Naive B cell (primary cell): Measurements from ENCODE around the gene CHIT1. TPM values are rescaled to one million over a fixed set of nuclear protein-coding genes. Genes with fewer than 3 reads are reported as not detected.
"Not testable (repeated sequence)": the region's sequence is repeated elsewhere in the genome, so short reads cannot be mapped to it uniquely, and the experiment has no call there.

Experiments
- ATAC-seq, 2 donors: fragments of 150-1000 bp; cut with Tn5 transposase; 2 replicates each; pipeline ENCODE4 v1.10.0; 2021; ENCODE audit warnings: low read depth in 2 of 2, mild to moderate bottlenecking in 2 of 2, moderate library complexity in 2 of 2
- DNase-seq: peaks from one replicate; pipeline ENCODE4 v3.0.0; 2022
- H3K27ac Mint-ChIP-seq, 6 donors: one replicate each; pipeline ENCODE4 v1.8.0; 2020 to 2022; ENCODE audit warnings: mild to moderate bottlenecking in 6 of 6, mixed read lengths in 6 of 6, moderate library complexity in 5 of 6, inconsistent platforms in 2 of 6
- H3K27me3 Mint-ChIP-seq, 3 donors: one replicate each; pipeline ENCODE4 v1.8.0; 2021 to 2022; ENCODE audit warnings: mixed read lengths in 3 of 3, mild to moderate bottlenecking in 1 of 3
- H3K36me3 Mint-ChIP-seq, 2 donors: one replicate each; pipeline ENCODE4 v1.8.0; 2020 to 2022; ENCODE audit warnings: mixed read lengths in 2 of 2, inconsistent platforms in 1 of 2, mild to moderate bottlenecking in 1 of 2
- H3K4me1 Mint-ChIP-seq, 3 donors: one replicate each; pipeline ENCODE4 v1.8.0; 2020 to 2022; ENCODE audit warnings: mixed read lengths in 3 of 3, inconsistent platforms in 1 of 3, mild to moderate bottlenecking in 1 of 3, moderate library complexity in 1 of 3
- H3K4me3 Mint-ChIP-seq, 8 donors: one replicate each; pipeline ENCODE4 v1.8.0; 2020 to 2022; ENCODE audit warnings: mild to moderate bottlenecking in 8 of 8, mixed read lengths in 8 of 8, moderate library complexity in 8 of 8, inconsistent platforms in 2 of 8
- H3K9me3 Mint-ChIP-seq, 7 donors: one replicate each; pipeline ENCODE4 v1.8.0; 2020 to 2022; ENCODE audit warnings: mixed read lengths in 7 of 7, mild to moderate bottlenecking in 5 of 7, inconsistent platforms in 2 of 7, moderate library complexity in 1 of 7
- polyA plus RNA-seq, 6 donors: library from polyadenylated mRNA; unstranded; fragments of 300-500 nt; fragmentation: Illumina TruSeq; gene quantifications; one replicate each; pipeline ENCODE4 v1.2.3, GENCODE V29; 2021; ENCODE audit warnings: low read depth in 6 of 6

Gene CHIT1
- polyA plus RNA-seq, 6 donors from 2014 or later, result 0.43 to 1.1 (median 0.59) TPM; not detected in 2

DNA sequence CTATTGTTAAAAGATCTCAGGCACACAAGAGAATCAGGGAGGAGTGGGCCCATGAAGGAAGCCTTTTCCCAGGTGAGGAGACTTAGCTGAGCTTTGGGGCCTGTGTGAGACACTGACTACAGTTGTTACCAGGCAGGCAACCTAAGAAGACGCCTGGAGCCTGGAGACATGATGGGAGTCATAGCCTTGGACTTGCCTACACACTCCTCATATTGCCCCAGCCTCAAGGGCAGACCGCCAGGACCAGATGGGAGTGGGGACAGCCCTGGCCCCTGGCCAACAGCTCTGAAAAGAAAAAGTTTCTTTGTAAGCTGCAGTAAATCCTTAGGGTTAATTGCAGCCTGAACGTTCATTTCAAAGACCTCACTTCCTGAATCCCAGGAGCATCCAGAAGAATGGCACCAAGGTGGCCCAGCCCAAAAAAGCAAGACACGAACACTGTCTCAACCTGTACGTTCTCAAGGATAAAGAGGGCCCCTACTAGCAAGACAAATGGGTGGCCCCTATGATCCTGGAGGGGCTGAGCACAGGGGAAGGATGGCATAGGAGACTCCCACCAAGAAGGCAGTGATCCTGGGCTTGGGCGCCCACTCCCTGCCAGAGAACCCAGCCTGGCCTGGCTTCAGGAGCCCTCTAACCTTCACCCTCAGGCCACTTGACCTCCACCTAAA is 42.6 kb upstream of the CHIT1 start:
- Mint-ChIP-seq H3K27ac (peak overlapping the region in 4 of 6 donors; percentile 56 to 89 (median 85)), H3K36me3 (no peaks in the 10 kb centered on the region)

DNA sequence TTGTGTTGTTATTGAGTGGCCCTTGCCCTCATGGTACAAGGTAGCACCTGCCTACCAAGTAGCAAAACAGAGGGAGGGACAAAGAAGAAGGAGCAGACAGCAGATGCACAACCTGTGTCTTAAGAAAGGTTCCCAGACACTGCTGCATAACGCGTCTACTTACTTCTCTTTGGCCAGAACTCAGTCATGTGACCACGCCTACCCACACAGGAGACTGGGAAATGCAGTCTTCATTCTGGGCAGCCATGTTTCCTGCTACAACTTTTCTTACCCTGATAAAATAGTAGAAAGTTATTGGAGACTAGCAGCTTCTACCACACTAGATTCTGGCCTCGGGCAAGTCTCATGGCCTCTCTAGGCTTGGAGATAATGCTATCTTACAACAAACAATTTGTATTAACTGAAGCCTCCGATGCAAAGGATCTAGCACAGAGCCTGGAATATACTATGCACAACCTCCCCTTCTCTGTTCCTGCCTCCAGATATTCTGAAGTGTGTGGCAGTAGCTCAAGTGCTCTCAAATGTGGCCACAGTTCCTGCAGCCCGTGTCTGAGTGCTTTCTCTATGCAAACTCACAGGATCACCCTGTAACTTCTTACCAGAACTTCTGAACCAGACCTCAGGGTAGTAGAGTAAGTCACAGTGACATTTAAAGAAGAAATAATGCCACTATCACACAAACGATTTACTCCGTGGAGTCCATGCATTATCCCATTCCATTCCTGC is 41.7 kb upstream of the CHIT1 start:
- peaks cover 43 to 75% (median 63%) of the 10 kb centered on the region in 3 donors for H3K4me1 Mint-ChIP-seq
- no peaks in the 10 kb centered on the region for H3K27me3 Mint-ChIP-seq
- H3K4me3 Mint-ChIP-seq, result peak overlapping the region in 2 of 8 donors; percentile 52 to 56
- peak overlapping the region in 4 of 6 donors; percentile 83 to 89 (median 86) for H3K27ac Mint-ChIP-seq
- H3K36me3 Mint-ChIP-seq, result no peaks in the 10 kb centered on the region
- peak; percentile 48 to 53 for ATAC-seq
- peak; percentile 74 for DNase-seq
- no peaks in the 10 kb centered on the region for H3K9me3 Mint-ChIP-seq

More for the DNA sequence above, 42.6 kb upstream of the CHIT1 start:
- DNase-seq (no peak), ATAC-seq (no peak)
- peak overlapping the region in 1 of 8 donors; percentile 44 for H3K4me3 Mint-ChIP-seq
- H3K27me3 Mint-ChIP-seq, result no peaks in the 10 kb centered on the region
- H3K9me3 Mint-ChIP-seq, result no peaks in the 10 kb centered on the region
- peaks cover 45 to 83% (median 66%) of the 10 kb centered on the region in 3 donors for H3K4me1 Mint-ChIP-seq

DNA sequence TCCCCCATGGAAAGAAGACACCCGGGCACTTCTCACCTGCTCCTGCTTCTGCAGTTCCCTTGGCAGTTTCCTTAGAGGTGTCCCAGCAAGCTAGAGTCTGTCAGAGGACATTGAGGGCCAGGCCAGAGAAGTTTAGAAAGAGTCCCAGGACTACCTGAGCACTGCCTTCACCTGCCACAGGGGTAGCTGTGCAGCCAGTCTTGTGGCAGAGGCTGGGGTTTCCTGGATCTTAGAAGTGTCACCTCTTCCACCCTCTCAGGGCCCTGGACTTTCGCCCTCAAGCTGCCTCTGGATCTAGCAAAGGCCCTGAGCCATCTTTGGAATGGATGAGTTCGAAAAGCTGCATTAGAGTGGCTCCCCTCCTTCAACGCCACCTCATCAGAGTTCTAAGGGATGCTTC is 41.0 kb upstream of the CHIT1 start:
- Mint-ChIP-seq H3K4me1 (peaks cover 48 to 76% (median 64%) of the 10 kb centered on the region in 3 donors), H3K27ac (peak overlapping the region in 1 of 6 donors; percentile 89), H3K9me3 (no peaks in the 10 kb centered on the region), H3K27me3 (no peaks in the 10 kb centered on the region), H3K4me3 (peak overlapping the region in 1 of 8 donors; percentile 20), H3K36me3 (no peaks in the 10 kb centered on the region)
- no peak for DNase-seq
- no peak for ATAC-seq

DNA sequence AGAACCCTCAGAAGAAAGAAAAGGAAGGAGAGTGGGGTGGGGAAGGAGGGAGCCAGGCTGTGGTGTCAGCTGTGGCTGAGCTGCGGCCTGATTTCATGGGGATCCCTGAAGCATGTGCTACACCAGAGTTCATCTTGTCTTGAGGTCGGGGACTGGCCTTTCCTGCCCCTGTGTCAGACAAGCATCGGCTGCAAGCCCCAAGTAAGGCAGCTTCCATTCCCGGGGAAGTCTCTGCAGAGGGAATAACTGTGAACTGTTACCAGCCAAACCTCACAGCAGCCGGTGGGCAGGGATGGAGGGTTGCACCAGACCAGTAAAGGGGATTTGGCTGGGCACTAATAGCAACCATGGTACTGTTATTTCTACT is 40.2 kb upstream of the CHIT1 start:
- H3K27me3 Mint-ChIP-seq, result no peaks in the 10 kb centered on the region
- no peak overlapping the region for H3K27ac Mint-ChIP-seq

DNA sequence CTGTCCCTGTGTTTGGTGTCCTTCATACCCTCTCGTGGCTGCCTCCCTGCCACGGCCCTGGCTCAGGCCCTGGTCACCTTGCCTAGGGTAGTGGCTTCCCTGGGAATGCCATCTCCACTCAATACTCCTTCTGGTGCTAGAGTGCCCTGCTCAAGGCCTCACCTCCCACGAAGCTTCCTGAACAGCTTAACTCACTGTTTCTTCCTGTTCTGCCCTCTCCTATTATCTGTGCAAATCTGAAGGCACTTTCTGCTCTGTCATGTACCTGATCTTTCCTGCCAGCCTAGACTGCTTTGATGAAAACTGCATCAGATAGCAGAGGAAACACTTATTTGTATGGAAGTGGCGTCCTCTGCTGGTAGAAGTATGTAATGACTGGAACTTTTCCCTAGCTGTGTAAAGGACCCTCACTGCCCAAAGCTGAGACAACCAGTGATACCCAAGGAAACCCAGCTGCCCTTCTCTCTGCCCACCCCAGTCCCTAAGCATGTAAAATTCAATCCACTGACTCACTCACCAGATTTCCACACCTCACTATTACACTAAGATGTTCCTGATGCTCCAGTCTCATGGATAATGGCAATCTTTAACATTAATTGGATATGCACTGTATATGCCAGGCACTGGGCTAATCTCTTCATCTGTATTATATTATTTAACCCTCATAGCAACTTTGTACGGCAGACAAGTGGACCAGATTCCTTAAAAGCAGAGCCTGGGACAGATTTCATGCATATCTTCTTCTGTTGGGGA is 39.6 kb upstream of the CHIT1 start:
- H3K9me3 Mint-ChIP-seq, result no peaks in the 10 kb centered on the region
- H3K27me3 Mint-ChIP-seq, result no peaks in the 10 kb centered on the region
- peak; percentile 66 for DNase-seq
- no peak overlapping the region for H3K27ac Mint-ChIP-seq
- H3K4me1 Mint-ChIP-seq, result peaks cover 36 to 64% (median 54%) of the 10 kb centered on the region in 3 donors
- ATAC-seq, result peak in 1 of 2 donors; percentile 7
- H3K4me3 Mint-ChIP-seq, result no peak overlapping the region
- H3K36me3 Mint-ChIP-seq, result no peaks in the 10 kb centered on the region

More for the DNA sequence above, 40.2 kb upstream of the CHIT1 start:
- H3K4me3 Mint-ChIP-seq, result no peak overlapping the region
- H3K9me3 Mint-ChIP-seq, result no peaks in the 10 kb centered on the region
- H3K36me3 Mint-ChIP-seq, result no peaks in the 10 kb centered on the region
- no peak for ATAC-seq
- DNase-seq, result no peak
- H3K4me1 Mint-ChIP-seq, result peaks cover 40 to 70% (median 60%) of the 10 kb centered on the region in 3 donors

DNA sequence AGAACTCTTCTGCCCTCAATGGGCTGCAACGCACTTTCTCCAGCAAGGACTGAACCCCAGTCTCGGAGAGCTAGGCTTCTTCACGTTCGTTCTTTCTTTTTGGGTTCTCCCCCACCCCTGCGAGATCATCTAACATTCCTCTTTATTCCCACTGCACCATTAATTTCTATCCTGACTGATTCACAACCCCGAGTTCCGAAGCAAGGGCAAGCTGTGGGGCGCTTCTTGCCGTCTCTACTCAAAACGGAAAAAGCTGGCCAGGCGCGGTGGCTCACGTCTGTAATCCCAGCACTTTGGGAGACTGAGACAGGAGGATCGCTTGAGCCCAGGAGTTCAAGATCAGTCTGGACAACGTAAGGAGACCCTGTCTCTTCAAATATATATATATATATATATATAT is 38.4 kb upstream of the CHIT1 start:
- H3K4me3 Mint-ChIP-seq, result peak overlapping the region; percentile 85 to 95 (median 91)
- peaks cover 29 to 53% (median 42%) of the 10 kb centered on the region in 3 donors for H3K4me1 Mint-ChIP-seq
- no peaks in the 10 kb centered on the region for H3K9me3 Mint-ChIP-seq
- ATAC-seq (no peak), DNase-seq (no peak)
- peak overlapping the region; percentile 61 to 91 (median 80) for H3K27ac Mint-ChIP-seq
- H3K36me3 Mint-ChIP-seq, result no peaks in the 10 kb centered on the region
- no peaks in the 10 kb centered on the region for H3K27me3 Mint-ChIP-seq

DNA sequence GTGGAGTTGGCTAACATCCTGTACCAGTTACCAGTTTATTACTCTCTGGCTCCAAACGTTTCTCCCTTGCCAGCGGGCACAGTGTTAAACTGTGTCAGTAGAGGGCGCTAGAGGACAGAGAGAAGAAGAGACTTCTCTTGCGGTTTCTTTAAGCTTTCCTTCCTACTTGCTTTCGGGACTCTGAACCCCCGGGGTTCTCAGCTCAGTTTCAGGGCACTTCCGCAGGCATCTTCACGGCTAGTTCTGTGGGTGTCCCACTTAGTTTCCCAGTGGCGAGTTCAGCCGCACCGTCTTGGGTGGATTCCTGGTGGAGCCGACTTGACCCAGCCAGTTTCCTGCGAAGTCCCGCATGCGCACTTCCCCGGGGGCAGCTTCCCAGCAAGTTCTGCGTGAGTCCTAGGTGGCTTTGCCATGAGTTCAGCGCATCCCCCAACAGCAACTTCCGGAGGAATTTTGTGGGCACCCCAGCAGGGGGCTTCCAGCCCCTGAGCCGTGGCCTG is 37.9 kb upstream of the CHIT1 start:
- H3K27me3 Mint-ChIP-seq, result no peaks in the 10 kb centered on the region
- H3K9me3 Mint-ChIP-seq, result no peaks in the 10 kb centered on the region
- peak; percentile 84 for DNase-seq

DNA sequence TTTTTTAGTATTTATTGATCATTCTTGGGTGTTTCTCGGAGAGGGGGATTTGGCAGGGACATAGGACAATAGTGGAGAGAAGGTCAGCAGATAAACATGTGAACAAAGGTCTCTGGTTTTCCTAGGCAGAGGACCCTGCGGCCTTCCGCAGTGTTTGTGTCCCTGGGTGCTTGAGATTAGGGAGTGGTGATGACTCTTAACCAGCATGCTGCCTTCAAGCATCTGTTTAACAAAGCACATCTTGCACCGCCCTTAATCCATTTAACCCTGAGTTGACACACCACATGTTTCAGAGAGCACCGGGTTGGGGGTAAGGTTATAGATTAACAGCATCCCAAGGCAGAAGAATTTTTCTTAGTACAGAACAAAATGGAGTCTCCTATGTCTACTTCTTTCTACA is 36.7 kb upstream of the CHIT1 start:
- H3K4me1 Mint-ChIP-seq, result peaks cover 21 to 37% (median 34%) of the 10 kb centered on the region in 3 donors
- not testable (repeated sequence) for H3K9me3 Mint-ChIP-seq, DNase-seq, H3K36me3 Mint-ChIP-seq, ATAC-seq
- H3K4me3 Mint-ChIP-seq, result peak overlapping the region in 4 of 8 donors; percentile 19 to 69 (median 37)
- H3K27me3 Mint-ChIP-seq, result peaks cover 0 to 10% (median 0%) of the 10 kb centered on the region in 3 donors
- H3K27ac Mint-ChIP-seq, result peak overlapping the region in 1 of 6 donors; percentile 87

More for the DNA sequence above, 37.9 kb upstream of the CHIT1 start:
- H3K27ac Mint-ChIP-seq, result peak overlapping the region; percentile 61 to 92 (median 74)
- no peaks in the 10 kb centered on the region for H3K36me3 Mint-ChIP-seq
- peak; percentile 63 to 69 for ATAC-seq
- H3K4me1 Mint-ChIP-seq, result peaks cover 29 to 48% (median 39%) of the 10 kb centered on the region in 3 donors
- peak overlapping the region; percentile 85 to 95 (median 91) for H3K4me3 Mint-ChIP-seq

DNA sequence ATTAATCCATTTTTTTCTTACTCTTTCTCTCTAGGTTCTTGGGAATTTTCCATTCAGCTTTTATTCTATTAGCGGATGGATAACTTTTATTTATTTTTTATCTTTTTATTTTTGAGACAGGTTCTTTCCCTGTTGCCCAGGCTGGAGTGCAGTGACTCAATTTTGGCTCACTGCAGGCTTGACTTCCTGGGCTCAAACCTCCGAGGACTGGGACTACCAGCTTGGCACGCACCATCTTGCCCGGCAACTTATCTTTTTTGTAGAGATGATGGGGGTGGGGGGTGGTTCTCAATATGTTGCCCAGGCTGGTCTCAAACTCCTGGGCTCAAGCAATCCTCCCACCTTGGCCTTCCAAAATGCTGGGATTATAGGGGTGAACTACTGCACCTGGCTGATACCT is 36.1 kb upstream of the CHIT1 start:
- peak overlapping the region in 3 of 8 donors; percentile 50 to 69 (median 61) for H3K4me3 Mint-ChIP-seq
- no peak for ATAC-seq
- H3K27ac Mint-ChIP-seq, result peak overlapping the region in 1 of 6 donors; percentile 87
- H3K9me3 Mint-ChIP-seq, result no peaks in the 10 kb centered on the region
- DNase-seq, result no peak
- H3K36me3 Mint-ChIP-seq, result no peaks in the 10 kb centered on the region
- H3K27me3 Mint-ChIP-seq, result peaks cover 0 to 16% (median 0%) of the 10 kb centered on the region in 3 donors
- peaks cover 15 to 31% (median 28%) of the 10 kb centered on the region in 3 donors for H3K4me1 Mint-ChIP-seq

DNA sequence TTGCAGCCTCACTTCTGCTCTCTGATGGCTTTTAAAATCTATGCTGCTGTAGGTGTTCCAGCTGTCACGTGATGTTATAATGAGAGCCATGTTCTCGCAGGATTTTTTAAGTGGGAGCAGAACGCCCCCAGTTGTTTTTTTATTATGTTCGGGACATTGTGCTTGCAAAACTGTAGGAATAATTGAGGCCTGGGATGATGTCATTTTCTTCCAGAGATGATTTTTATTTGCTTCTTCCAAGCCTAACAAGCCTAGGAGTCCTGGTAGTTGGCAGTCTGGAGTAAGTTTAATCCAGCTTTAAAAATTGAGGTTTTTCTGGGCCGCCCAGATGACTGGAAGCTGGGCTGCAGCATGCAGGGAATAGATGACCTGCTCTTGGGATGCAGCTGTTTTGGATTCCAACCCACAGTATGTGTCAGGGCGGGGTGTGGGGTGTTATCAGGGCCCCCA is 34.6 kb upstream of the CHIT1 start:
- Mint-ChIP-seq H3K4me3 (peak overlapping the region in 1 of 8 donors; percentile 16), H3K27ac (no peak overlapping the region), H3K27me3 (peaks cover 0 to 19% (median 0%) of the 10 kb centered on the region in 3 donors), H3K36me3 (no peaks in the 10 kb centered on the region), H3K9me3 (no peaks in the 10 kb centered on the region), H3K4me1 (peaks cover 15 to 25% (median 21%) of the 10 kb centered on the region in 3 donors)
- DNase-seq (no peak), ATAC-seq (no peak)

DNA sequence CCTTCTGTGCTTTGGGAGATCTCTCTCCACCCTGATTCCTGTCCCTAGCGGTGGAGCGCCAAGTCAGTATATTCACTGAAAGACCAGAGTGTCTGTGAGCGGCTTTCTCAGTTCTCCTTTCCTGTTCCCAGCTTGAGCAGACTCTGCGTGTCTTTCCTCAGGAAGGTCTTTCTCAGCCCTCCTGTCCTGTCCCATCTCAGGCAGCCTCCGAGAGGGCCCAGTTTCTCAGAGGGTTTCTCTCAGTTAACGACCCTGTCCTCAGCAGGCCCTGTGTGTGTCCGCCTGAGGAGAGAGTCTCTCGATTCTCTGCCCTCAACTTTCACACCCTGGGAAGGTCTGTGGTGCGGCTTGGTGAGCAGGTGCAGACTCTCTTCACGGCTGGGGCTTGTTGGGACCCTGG is 34.0 kb upstream of the CHIT1 start:
- ATAC-seq, result no peak
- Mint-ChIP-seq H3K9me3 (no peaks in the 10 kb centered on the region), H3K4me1 (peaks cover 15 to 25% (median 21%) of the 10 kb centered on the region in 3 donors), H3K4me3 (no peak overlapping the region), H3K36me3 (no peaks in the 10 kb centered on the region), H3K27me3 (peaks cover 0 to 21% (median 0%) of the 10 kb centered on the region in 3 donors), H3K27ac (peak overlapping the region in 1 of 6 donors; percentile 44)
- DNase-seq, result no peak

DNA sequence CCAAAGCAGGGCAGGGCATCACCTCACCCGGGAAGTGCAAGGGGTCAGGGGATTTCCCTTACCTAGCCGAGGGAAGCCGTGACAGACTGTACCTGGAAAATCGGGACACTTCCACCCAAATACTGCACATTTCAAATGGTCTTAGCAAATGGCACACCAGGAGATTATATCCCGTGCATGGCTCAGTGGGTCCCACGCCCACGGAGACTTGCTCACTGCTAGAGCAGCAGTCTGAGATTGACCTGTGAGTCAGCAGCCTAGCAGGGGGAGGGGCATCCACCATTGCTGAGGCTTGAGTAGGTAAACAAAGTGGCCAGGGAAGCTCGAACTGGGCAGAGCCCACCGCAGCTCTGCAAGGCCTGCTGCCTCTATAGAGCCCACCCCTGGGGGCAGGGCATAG is 27.2 kb upstream of the CHIT1 start:
- ATAC-seq, H3K27ac Mint-ChIP-seq, H3K4me1 Mint-ChIP-seq, H3K4me3 Mint-ChIP-seq, DNase-seq: not testable (repeated sequence)
- H3K27me3 Mint-ChIP-seq, result peaks cover 18 to 53% (median 23%) of the 10 kb centered on the region in 3 donors
- H3K36me3 Mint-ChIP-seq, result peaks cover 0 to 20% of the 10 kb centered on the region in 2 donors
- peaks cover 7 to 29% (median 18%) of the 10 kb centered on the region in 7 donors for H3K9me3 Mint-ChIP-seq

DNA sequence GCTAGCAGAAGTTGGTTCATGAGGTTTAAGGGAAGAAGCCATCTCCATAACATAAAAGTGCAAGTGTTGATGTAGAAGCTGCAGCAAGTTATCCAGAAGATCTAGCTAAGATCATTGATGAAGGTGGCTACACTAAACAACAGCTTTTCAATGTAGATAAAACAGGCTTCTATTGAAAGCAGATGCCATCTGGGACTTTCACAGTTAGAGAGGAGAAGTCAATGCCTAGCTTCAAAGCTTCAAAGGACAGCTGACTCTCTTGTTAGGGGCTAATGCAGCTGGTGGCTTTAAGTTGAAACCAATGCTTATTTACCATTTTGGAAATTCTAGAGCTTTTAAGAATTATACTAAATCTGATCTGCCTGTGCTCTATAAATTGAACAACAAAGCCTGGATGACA is 25.3 kb upstream of the CHIT1 start:
- H3K4me3 Mint-ChIP-seq, H3K4me1 Mint-ChIP-seq, ATAC-seq, H3K27ac Mint-ChIP-seq, DNase-seq: not testable (repeated sequence)
- Mint-ChIP-seq H3K27me3 (peaks cover 18 to 46% (median 23%) of the 10 kb centered on the region in 3 donors), H3K9me3 (peaks cover 7 to 29% (median 18%) of the 10 kb centered on the region in 7 donors), H3K36me3 (peaks cover 0 to 20% of the 10 kb centered on the region in 2 donors)
